Measurements from ENCODE around the gene CLMN.

GRCh38 chr14:95294834-95295599, 24.7 kb downstream of the CLMN start:
- TF ChIP-seq CTCF (IDR thresholded peaks at IDR 0.05) = no peak
- TF ChIP-seq POLR2AphosphoS5 (IDR thresholded peaks at IDR 0.05) = no peak
- no peak for TF ChIP-seq POLR2A (IDR thresholded peaks at IDR 0.05)
